HCT116 (cell line): ENCODE data around the gene SPTLC3. TPM values are rescaled to one million over a fixed set of nuclear protein-coding genes. Genes with fewer than 3 reads are reported as not detected.

ENCODE experiments used
- ATAC-seq: fragments of 200-7000 bp; cut with Tn5 transposase; 2 replicates; pipeline ENCODE4 v1.9.1; 2020; ENCODE audit warnings: mild to moderate bottlenecking, moderate library complexity
- BruUV-seq: library from RNA; stranded (reverse); fragments of 400-500 nt; replicated peaks from 2 replicates; lab custom pipeline; 2021; lab: Mats Ljungman, UMichigan
- CTCF ChIA-PET: fragments of 300-600 bp; sonication (Branson Sonifier 250); formaldehyde crosslinking; loops from one replicate; lab custom pipeline; 2021; ENCODE audit warnings: antibody characterized with exemption; lab: Charles Lee
- POLR2A ChIA-PET: fragments of 300-600, 350-600 bp; sonication (Branson Sonifier 250); formaldehyde crosslinking; loops from one replicate; lab custom pipeline; 2021; ENCODE audit warnings: antibody characterized with exemption; lab: Charles Lee
- RAD21 ChIA-PET, 2 experiments: fragments of 300-600 bp; sonication (Branson Sonifier 250); formaldehyde crosslinking; loops; one replicate each; lab custom pipeline; 2023; ENCODE audit warnings: low total read pairs in 2 of 2; ENCODE audit not compliant: uncharacterized antibody in 2 of 2, unreplicated experiment in 2 of 2, low non-redundant PET in 1 of 2; lab: Charles Lee
- DNase-seq: peaks from one replicate; pipeline ENCODE4 v3.0.0-alpha.2; 2010; ENCODE audit warnings: low read depth, low spot score
- H2AFZ ChIP-seq: fragments of 200-600 bp; shearing (Covaris generic), sonication (generic); 2 replicates; pipeline ENCODE4 v1.6.1; 2017; ENCODE audit warnings: low read depth, mixed run types, mixed read lengths, antibody characterized with exemption, low read length; ENCODE audit not compliant: poor library complexity, severe bottlenecking
- H3K27ac ChIP-seq: 2 replicates; pipeline ENCODE4 v1.5.1; 2012; ENCODE audit warnings: low read depth, low read length
- H3K27me3 ChIP-seq: fragments of 200-600 bp; sonication (generic); 2 replicates; pipeline ENCODE4 v1.6.1; 2016; ENCODE audit warnings: mixed run types, low read length, mixed read lengths; ENCODE audit not compliant: insufficient read depth
- H3K36me3 ChIP-seq, 2 experiments: fragments of 200-500 bp in 1 of 2; fragments of 200-600 bp in 1 of 2; sonication (Bioruptor generic) in 1 of 2; sonication (generic) in 1 of 2; 2 replicates each; pipeline versions ENCODE4 v1.5.1 to v1.6.1; 2014 to 2016; ENCODE audit warnings: low read length in 2 of 2, inconsistent platforms in 1 of 2, mixed read lengths in 1 of 2, mixed run types in 1 of 2; ENCODE audit not compliant: insufficient read depth in 2 of 2, control insufficient read depth in 1 of 2
- H3K4me1 ChIP-seq, 2 experiments: fragments of 200-600 bp in 1 of 2; sonication (generic) in 1 of 2; 2 replicates each; pipeline versions ENCODE4 v1.5.1 to v1.6.1; 2012 to 2017; ENCODE audit warnings: low read length in 2 of 2, inconsistent platforms in 1 of 2, mild to moderate bottlenecking in 1 of 2, mixed read lengths in 1 of 2, mixed run types in 1 of 2, moderate library complexity in 1 of 2; ENCODE audit not compliant: insufficient read depth in 2 of 2, control insufficient read depth in 1 of 2
- H3K4me2 ChIP-seq: fragments of 200-600 bp; sonication (generic); 2 replicates; pipeline ENCODE4 v1.6.1; 2017; ENCODE audit warnings: mixed run types, low read length, mixed read lengths
- H3K4me3 ChIP-seq, 2 experiments: fragments of 200-600 bp in 1 of 2; sonication (generic) in 1 of 2; replicated peaks in 1 of 2; 2 replicates each; pipeline ENCODE4 v1.5.1; 2011 to 2016; ENCODE audit warnings: low read length in 2 of 2, control low read depth in 1 of 2, low read depth in 1 of 2, mild to moderate bottlenecking in 1 of 2, mixed read lengths in 1 of 2, mixed run types in 1 of 2
- H3K79me2 ChIP-seq: fragments of 200-600 bp; sonication (generic); 2 replicates; pipeline ENCODE4 v1.6.1; 2017; ENCODE audit warnings: mild to moderate bottlenecking, mixed run types, low read length, moderate library complexity, mixed read lengths; ENCODE audit not compliant: insufficient read depth
- H3K9ac ChIP-seq: fragments of 200-600 bp; sonication (generic); 2 replicates; pipeline ENCODE4 v1.6.1; 2016; ENCODE audit warnings: low read length, mixed read lengths
- H3K9me2 ChIP-seq: fragments of 200-600 bp; sonication (generic), shearing (Covaris generic); 2 replicates; pipeline ENCODE4 v1.6.1; 2017; ENCODE audit warnings: mixed run types, mild to moderate bottlenecking, moderate library complexity; ENCODE audit not compliant: insufficient read depth
- H3K9me3 ChIP-seq, 2 experiments: fragments of 200-500 bp in 1 of 2; fragments of 200-600 bp in 1 of 2; sonication (Bioruptor generic) in 1 of 2; sonication (generic) in 1 of 2; 2 replicates each; pipeline ENCODE4 v1.6.1; 2014 to 2017; ENCODE audit warnings: low read length in 2 of 2, mixed read lengths in 2 of 2, inconsistent platforms in 1 of 2, low read depth in 1 of 2, mild to moderate bottlenecking in 1 of 2, mixed run types in 1 of 2, moderate library complexity in 1 of 2; ENCODE audit not compliant: control insufficient read depth in 1 of 2, insufficient read depth in 1 of 2
- H4K20me1 ChIP-seq: fragments of 200-600 bp; sonication (generic), shearing (Covaris generic); 2 replicates; pipeline ENCODE4 v1.6.1; 2017; ENCODE audit warnings: mixed run types, mild to moderate bottlenecking, moderate library complexity; ENCODE audit not compliant: insufficient read depth
- ATF3 ChIP-seq: IDR thresholded peaks from 2 replicates; pipeline ENCODE4 v1.6.1; 2012
- CEBPB ChIP-seq: IDR thresholded peaks from 2 replicates; pipeline ENCODE4 v1.6.1; 2012; ENCODE audit warnings: low read depth
- EZH2 ChIP-seq: fragments of 200-600 bp; sonication (generic); IDR thresholded peaks from 2 replicates; pipeline ENCODE4 v1.6.1; 2017; ENCODE audit warnings: antibody characterized with exemption, mixed run types
- EZH2phosphoT487 ChIP-seq: fragments of 200-600 bp; IDR thresholded peaks from 2 replicates; pipeline ENCODE4 v1.6.1; 2018; ENCODE audit warnings: antibody characterized with exemption, borderline replicate concordance
- FOSL1 ChIP-seq: IDR thresholded peaks from 2 replicates; pipeline ENCODE4 v1.6.1; 2012; ENCODE audit warnings: low read depth
- MAX ChIP-seq: IDR thresholded peaks from 2 replicates; pipeline ENCODE4 v1.6.1; 2012
- RAD21 ChIP-seq: IDR thresholded peaks from 2 replicates; pipeline ENCODE4 v1.6.1; 2012; ENCODE audit warnings: low read depth, mild to moderate bottlenecking
- SP1 ChIP-seq: IDR thresholded peaks from 2 replicates; pipeline ENCODE4 v1.6.1; 2012; ENCODE audit warnings: low read depth
- SRF ChIP-seq: IDR thresholded peaks from 2 replicates; pipeline ENCODE4 v1.6.1; 2012; ENCODE audit warnings: low read depth
- TCF7L2 ChIP-seq: IDR thresholded peaks from 2 replicates; pipeline ENCODE4 v1.7.0; 2011; ENCODE audit warnings: borderline replicate concordance, inconsistent platforms; ENCODE audit not compliant: insufficient read depth, insufficient read length; ENCODE audit errors: extremely low read depth
- YY1 ChIP-seq: IDR thresholded peaks from 2 replicates; pipeline ENCODE4 v1.6.1; 2011; ENCODE audit warnings: low read length, low read depth, moderate library complexity, mild to moderate bottlenecking; ENCODE audit not compliant: insufficient replicate concordance; ENCODE audit errors: extremely low read depth
- ZNF274 ChIP-seq: fragments of 200-500 bp; sonication (Bioruptor generic); IDR thresholded peaks from 2 replicates; pipeline ENCODE4 v1.6.1; 2014; ENCODE audit warnings: mild to moderate bottlenecking, low read depth, low read length, inconsistent platforms
- intact Hi-C: fragments of 100-400 bp; cut with micrococcal nuclease; formaldehyde crosslinking; loops from 2 replicates; pipeline ENCODE4 v1.10.0; 2022
- total RNA-seq: library from RNA; stranded (reverse); gene quantifications from one replicate; pipeline ENCODE4 v1.2.1, GENCODE V29; 2021; ENCODE audit not compliant: unreplicated experiment

The SPTLC3 gene
- total RNA-seq, 1 experiment from 2014 or later: not detected

GRCh38 chr20:12965212-12965869 lies 43.4 kb upstream of the SPTLC3 start:
- H3K9me3 ChIP-seq: no peaks in the 10 kb centered on the region
- no peaks in the 10 kb centered on the region for H3K79me2 ChIP-seq
- intact Hi-C loops: no loop called here
- no peak for DNase-seq
- no peak overlapping the region for H3K4me2 ChIP-seq
- no peaks in the 10 kb centered on the region for H3K36me3 ChIP-seq
- ChIA-PET POLR2A (no interaction called here), CTCF (no interaction called here), RAD21 (no interaction called here)
- no TSS peak for BruUV-seq
- H3K4me3 ChIP-seq: no peak overlapping the region
- no peak overlapping the region for H3K27ac ChIP-seq
- no peaks in the 10 kb centered on the region for H3K4me1 ChIP-seq
- no peaks in the 10 kb centered on the region for H3K9me2 ChIP-seq
- H3K9ac ChIP-seq: no peak overlapping the region
- TF ChIP-seq MAX (no peak), RAD21 (no peak), ZNF274 (no peak), YY1 (no peak), CEBPB (no peak), SP1 (no peak), TCF7L2 (no peak), ATF3 (no peak), SRF (no peak)
- ATAC-seq: no peak
- H4K20me1 ChIP-seq: no peaks in the 10 kb centered on the region
- no peak overlapping the region for H2AFZ ChIP-seq
- no peaks in the 10 kb centered on the region for H3K27me3 ChIP-seq

DNA sequence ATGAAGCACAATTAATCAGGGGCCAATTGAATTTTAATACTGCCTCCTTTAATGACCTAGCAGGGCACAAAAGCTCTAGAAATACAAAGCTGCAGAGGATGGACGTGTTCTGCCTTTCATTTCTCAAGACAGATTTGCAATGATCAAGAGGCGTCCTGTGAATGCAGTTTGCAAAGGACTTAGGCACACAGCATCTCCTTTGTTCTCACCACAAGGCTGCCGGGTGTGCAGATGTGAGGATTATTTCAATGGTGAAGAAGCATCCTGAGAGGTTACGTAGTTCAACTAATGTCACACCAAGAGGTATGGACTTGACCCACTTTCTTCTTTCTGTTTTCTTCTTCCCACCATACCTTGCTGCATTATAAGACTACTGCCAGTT lies 42.9 kb upstream of the SPTLC3 start:
- intact Hi-C loops: loop anchor here (1.0 kb wide), 1 partner anchor 41 kb away; no protein-coding TSS in a partner anchor
- no peak for DNase-seq
- no peak for TF ChIP-seq TCF7L2
- TF ChIP-seq SRF: no peak
- no peak for TF ChIP-seq EZH2phosphoT487
- no peak for TF ChIP-seq FOSL1
- TF ChIP-seq SP1: no peak
- no peak for TF ChIP-seq EZH2
- TF ChIP-seq RAD21: no peak
- TF ChIP-seq, all 23 proteins: peak for 0
- Histone ChIP-seq H3K4me1 (no peaks in the 10 kb centered on the region), H3K27ac (no peak overlapping the region), H3K4me3 (no peak overlapping the region), H4K20me1 (no peaks in the 10 kb centered on the region), H3K4me2 (no peak overlapping the region), H3K27me3 (no peaks in the 10 kb centered on the region), H3K9me2 (no peaks in the 10 kb centered on the region), H3K9ac (no peak overlapping the region), H3K79me2 (no peaks in the 10 kb centered on the region), H3K36me3 (no peaks in the 10 kb centered on the region), H3K9me3 (no peaks in the 10 kb centered on the region), H2AFZ (no peak overlapping the region)
- no peak for ATAC-seq
- ChIA-PET POLR2A (no interaction called here), RAD21 (no interaction called here), CTCF (no interaction called here)
- BruUV-seq: no TSS peak
